ENCODE data around the gene TNFRSF1B. TPM values are rescaled to one million over a fixed set of nuclear protein-coding genes. Genes with fewer than 3 reads are reported as not detected.

TNFRSF1B gene
- total RNA-seq, 3 donors from 2014 or later (not counting 1 experiment from before 2014, with no cell fraction given) = 152 to 173 (median 172) TPM

DNA sequence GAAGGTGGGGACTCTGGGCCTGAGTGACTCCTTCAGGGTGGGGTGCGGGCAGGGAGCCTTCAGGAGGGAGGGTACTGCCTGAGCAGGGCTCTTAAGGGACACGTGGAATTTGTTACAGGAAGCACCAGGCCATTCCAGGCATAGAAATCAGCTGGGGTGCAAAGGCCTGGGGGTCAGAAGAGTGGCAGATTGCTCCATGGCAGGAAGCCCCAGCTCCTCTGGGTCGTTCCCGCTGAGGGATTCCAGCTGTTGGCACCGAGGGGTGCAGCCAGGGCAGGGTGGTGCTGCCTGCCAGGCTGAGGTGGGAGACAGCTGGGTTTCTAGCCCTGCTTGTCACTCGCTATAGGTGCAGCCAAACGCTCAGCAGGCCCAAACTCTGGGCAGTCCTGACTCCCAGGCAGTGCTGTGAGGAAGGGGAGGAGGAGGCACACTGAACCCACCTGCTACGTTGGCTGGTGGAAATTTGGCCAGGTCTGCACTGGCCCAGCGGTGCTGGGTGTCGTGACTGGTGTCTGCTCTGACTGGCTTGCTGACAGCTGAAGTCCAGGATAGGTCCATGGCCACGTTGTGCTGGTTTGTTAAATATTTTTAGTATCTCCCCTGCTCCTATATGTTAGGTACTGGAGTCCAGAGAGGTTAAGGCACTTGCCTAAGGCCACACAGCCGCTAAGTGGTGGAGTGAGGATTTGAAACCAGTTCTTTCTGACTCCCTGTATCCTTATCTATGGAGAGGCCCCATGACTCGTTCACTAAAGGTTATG, 19.3 kb downstream of the TNFRSF1B start:
- Histone ChIP-seq H3K4me1 (ENCODE audit: control insufficient read depth, insufficient read depth, low read length) (peaks cover 81% of the 10 kb centered on the region), H3K27me3 (ENCODE audit: control insufficient read depth, insufficient read depth, low read length) (no peaks in the 10 kb centered on the region), H3K9me3 (ENCODE audit: control insufficient read depth, insufficient read depth, low read length) (no peaks in the 10 kb centered on the region), H3K4me3 (ENCODE audit: low read length) (no peak overlapping the region), H3K36me3 (ENCODE audit: control insufficient read depth, insufficient read depth, low read length) (peaks cover 40% of the 10 kb centered on the region), H3K27ac (ENCODE audit: low read length) (no peak overlapping the region)
- no peaks in the 10 kb centered on the region for H3K36me3 Mint-ChIP-seq
- no peaks in the 10 kb centered on the region for H3K27me3 Mint-ChIP-seq (ENCODE audit: low read depth in 2 of 2)
- WGBS (ENCODE audit: insufficient coverage) = 84% methylated on average over 13 of the region's 13 CpGs
- intact Hi-C loops (cut with micrococcal nuclease) = no loop called here
- TF ChIP-seq, protein P1, sequence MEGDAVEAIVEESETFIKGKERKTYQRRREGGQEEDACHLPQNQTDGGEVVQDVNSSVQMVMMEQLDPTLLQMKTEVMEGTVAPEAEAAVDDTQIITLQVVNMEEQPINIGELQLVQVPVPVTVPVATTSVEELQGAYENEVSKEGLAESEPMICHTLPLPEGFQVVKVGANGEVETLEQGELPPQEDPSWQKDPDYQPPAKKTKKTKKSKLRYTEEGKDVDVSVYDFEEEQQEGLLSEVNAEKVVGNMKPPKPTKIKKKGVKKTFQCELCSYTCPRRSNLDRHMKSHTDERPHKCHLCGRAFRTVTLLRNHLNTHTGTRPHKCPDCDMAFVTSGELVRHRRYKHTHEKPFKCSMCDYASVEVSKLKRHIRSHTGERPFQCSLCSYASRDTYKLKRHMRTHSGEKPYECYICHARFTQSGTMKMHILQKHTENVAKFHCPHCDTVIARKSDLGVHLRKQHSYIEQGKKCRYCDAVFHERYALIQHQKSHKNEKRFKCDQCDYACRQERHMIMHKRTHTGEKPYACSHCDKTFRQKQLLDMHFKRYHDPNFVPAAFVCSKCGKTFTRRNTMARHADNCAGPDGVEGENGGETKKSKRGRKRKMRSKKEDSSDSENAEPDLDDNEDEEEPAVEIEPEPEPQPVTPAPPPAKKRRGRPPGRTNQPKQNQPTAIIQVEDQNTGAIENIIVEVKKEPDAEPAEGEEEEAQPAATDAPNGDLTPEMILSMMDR (IDR thresholded peaks at IDR 0.05) = no peak
- no peaks in the 10 kb centered on the region for H3K9me3 Mint-ChIP-seq
- ATAC-seq (no peak), DNase-seq (no peak)
- H3K4me3 Mint-ChIP-seq = no peak overlapping the region
- H3K27ac Mint-ChIP-seq = peak overlapping the region; percentile 99
- peaks cover 70 to 95% of the 10 kb centered on the region in 2 donors for H3K4me1 Mint-ChIP-seq

DNA sequence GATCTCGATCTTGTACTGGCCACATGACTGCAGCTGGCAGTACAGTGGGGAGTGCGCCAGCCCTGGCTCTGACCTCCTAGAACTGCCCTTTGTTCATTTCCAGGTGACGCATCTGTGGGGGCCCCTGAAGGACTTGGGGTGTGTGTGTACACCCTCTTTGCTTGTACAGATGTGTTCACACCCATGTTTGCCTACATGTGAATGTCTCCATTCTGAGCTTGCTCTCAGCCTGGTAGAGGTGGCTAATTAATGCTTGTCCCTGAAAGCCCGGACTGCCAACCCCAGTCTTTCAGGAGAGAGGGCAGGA, 19.8 kb downstream of the TNFRSF1B start:
- no peaks in the 10 kb centered on the region for H3K27me3 Mint-ChIP-seq (ENCODE audit: low read depth in 2 of 2)
- no peaks in the 10 kb centered on the region for H3K36me3 Mint-ChIP-seq
- TF ChIP-seq, protein P1 (IDR thresholded peaks at IDR 0.05) = no peak
- Histone ChIP-seq H3K9me3 (ENCODE audit: control insufficient read depth, insufficient read depth, low read length) (no peaks in the 10 kb centered on the region), H3K36me3 (ENCODE audit: control insufficient read depth, insufficient read depth, low read length) (peaks cover 40% of the 10 kb centered on the region), H3K27me3 (ENCODE audit: control insufficient read depth, insufficient read depth, low read length) (no peaks in the 10 kb centered on the region), H3K4me1 (ENCODE audit: control insufficient read depth, insufficient read depth, low read length) (peaks cover 76% of the 10 kb centered on the region), H3K4me3 (ENCODE audit: low read length) (no peak overlapping the region), H3K27ac (ENCODE audit: low read length) (no peak overlapping the region)
- peak overlapping the region; percentile 99 for H3K27ac Mint-ChIP-seq
- no peak overlapping the region for H3K4me3 Mint-ChIP-seq
- intact Hi-C loops (cut with micrococcal nuclease) = no loop called here
- DNase-seq (no peak), ATAC-seq (no peak)
- peaks cover 68 to 95% of the 10 kb centered on the region in 2 donors for H3K4me1 Mint-ChIP-seq
- WGBS (ENCODE audit: insufficient coverage) = 87% methylated on average over 4 of the region's 4 CpGs
- H3K9me3 Mint-ChIP-seq = no peaks in the 10 kb centered on the region

DNA sequence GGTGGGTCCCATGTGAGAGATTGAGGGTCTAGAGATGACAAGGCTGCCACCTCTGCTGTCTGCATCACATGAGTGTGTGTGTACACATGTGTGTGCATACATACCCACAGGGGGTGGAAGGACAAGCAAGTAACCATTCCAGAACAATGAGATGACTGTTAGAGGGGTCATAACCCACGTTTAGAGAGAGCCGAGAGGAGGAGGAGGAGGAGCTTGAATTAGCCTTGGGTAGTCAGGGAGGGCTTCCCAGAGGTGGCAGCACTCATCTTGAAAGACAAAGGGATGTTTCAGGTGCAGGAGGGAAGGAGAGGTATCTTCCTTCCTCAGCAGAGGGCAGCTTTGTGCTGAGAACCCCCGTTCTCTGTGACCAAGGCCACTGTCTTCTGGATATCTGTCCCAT, 21.3 kb downstream of the TNFRSF1B start:
- H3K27ac Mint-ChIP-seq = peak overlapping the region; percentile 99
- intact Hi-C loops (cut with micrococcal nuclease) = no loop called here
- Histone ChIP-seq H3K27me3 (ENCODE audit: control insufficient read depth, insufficient read depth, low read length) (no peaks in the 10 kb centered on the region), H3K27ac (ENCODE audit: low read length) (no peak overlapping the region), H3K4me3 (ENCODE audit: low read length) (no peak overlapping the region), H3K36me3 (ENCODE audit: control insufficient read depth, insufficient read depth, low read length) (peaks cover 50% of the 10 kb centered on the region), H3K4me1 (ENCODE audit: control insufficient read depth, insufficient read depth, low read length) (peaks cover 64% of the 10 kb centered on the region), H3K9me3 (ENCODE audit: control insufficient read depth, insufficient read depth, low read length) (no peaks in the 10 kb centered on the region)
- H3K9me3 Mint-ChIP-seq = no peaks in the 10 kb centered on the region
- H3K4me1 Mint-ChIP-seq = peaks cover 54 to 85% of the 10 kb centered on the region in 2 donors
- no peaks in the 10 kb centered on the region for H3K27me3 Mint-ChIP-seq (ENCODE audit: low read depth in 2 of 2)
- no peak overlapping the region for H3K4me3 Mint-ChIP-seq
- 81% methylated on average over 3 of the region's 3 CpGs for WGBS (ENCODE audit: insufficient coverage)
- no peaks in the 10 kb centered on the region for H3K36me3 Mint-ChIP-seq
- DNase-seq = no peak
- TF ChIP-seq, protein P1 (IDR thresholded peaks at IDR 0.05) = no peak
- ATAC-seq = no peak
